ENCODE results near the gene TESPA1. TPM values are rescaled to one million over a fixed set of nuclear protein-coding genes. Genes with fewer than 3 reads are reported as not detected.

The TESPA1 gene
- polyA plus RNA-seq, 1 donor from 2014 or later: not detected

DNA sequence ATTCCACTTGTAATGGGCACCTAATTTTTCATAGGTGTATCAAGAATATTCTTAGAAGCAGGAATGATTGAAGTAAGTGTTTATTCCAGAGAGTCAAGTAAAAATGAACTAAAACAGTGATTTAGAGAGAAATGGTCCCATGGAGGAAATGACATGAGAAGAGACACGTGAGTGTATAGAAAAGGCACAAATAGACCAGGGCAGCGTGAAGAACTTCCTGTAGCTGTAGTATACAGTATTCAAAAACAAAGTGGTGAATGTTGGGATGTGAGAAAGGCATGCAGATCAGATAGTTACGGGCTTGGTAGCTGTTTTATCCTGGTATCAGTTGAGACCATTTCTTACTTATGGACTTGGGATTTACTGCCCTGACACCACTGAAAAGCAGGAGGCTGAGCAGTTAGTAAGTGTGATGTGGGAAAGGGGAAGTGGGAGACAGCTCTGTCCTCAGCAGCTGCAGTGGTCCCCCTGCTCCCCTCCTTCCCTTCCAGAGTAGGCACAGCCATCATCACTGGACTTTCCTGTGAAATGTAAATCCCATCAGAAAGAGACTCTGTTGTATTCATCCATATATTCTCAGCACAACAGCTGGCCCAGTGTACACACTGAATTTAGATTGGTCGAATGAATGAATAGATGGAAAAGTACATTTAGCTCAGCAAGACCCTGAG is 16.8 kb upstream of the TESPA1 start:
- no peak overlapping the region for H3K9ac ChIP-seq (ENCODE audit: low read length)
- H3K9me2 ChIP-seq (ENCODE audit: insufficient read depth, low read length): no peaks in the 10 kb centered on the region
- no peak overlapping the region for H3K4me2 ChIP-seq (ENCODE audit: low read length)
- H3K79me2 ChIP-seq (replicated peaks; ENCODE audit: insufficient read depth, low read length): no peaks in the 10 kb centered on the region
- H2AFZ ChIP-seq (ENCODE audit: low read depth, low read length): no peak overlapping the region
- H3K4me3 ChIP-seq (ENCODE audit: low read length): no peak overlapping the region
- H3F3A ChIP-seq (ENCODE audit: insufficient read depth, low read length, poor library complexity, severe bottlenecking): no peaks in the 10 kb centered on the region
- H3K36me3 ChIP-seq (ENCODE audit: insufficient read depth, low read length): no peaks in the 10 kb centered on the region
- H3K27me3 ChIP-seq (ENCODE audit: insufficient read depth, low read depth, low read length): no peaks in the 10 kb centered on the region
- no peak for TF ChIP-seq EP300 (conservative IDR thresholded peaks at IDR 0.05; ENCODE audit: poor library complexity, severe bottlenecking)
- TF ChIP-seq TAF1 (IDR thresholded peaks at IDR 0.05; ENCODE audit: low read depth): no peak
- H3K27ac ChIP-seq (ENCODE audit: low read length): no peak overlapping the region
- H3K9me3 ChIP-seq (ENCODE audit: low read length): no peaks in the 10 kb centered on the region
- no peaks in the 10 kb centered on the region for H4K20me1 ChIP-seq (ENCODE audit: insufficient read depth)

DNA sequence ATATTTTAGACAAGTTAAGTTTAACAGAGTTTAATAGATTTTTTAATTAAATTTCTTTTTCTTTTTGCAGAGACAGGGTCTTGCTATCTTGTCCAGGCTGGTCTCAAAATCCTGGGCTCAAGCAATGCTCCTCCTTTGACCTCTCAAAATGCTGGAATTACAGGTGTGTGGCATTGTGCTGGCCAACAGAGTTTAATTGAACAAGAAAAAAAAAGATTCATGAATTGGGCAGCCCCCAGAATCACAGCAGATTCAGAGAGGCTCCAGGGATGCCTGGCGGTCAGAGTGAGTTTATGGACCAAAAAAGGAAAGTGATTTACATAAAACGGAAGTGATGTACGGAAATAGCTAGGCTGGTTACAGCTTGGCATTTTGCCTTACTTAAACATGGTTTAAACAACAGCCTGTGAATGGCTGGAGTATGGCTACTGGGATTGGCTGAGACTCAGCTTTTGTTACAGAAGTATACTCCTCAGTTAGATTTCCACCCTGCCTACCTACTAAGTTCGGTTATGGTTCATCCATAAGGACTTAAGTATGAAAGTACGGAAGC is 14.5 kb upstream of the TESPA1 start:
- Histone ChIP-seq H3K4me3 (ENCODE audit: low read length) (no peak overlapping the region), H3K36me3 (ENCODE audit: insufficient read depth, low read length) (no peaks in the 10 kb centered on the region), H3K27me3 (ENCODE audit: insufficient read depth, low read depth, low read length) (no peaks in the 10 kb centered on the region), H4K20me1 (ENCODE audit: insufficient read depth) (no peaks in the 10 kb centered on the region), H3K27ac (ENCODE audit: low read length) (no peak overlapping the region), H3F3A (ENCODE audit: insufficient read depth, low read length, poor library complexity, severe bottlenecking) (no peaks in the 10 kb centered on the region), H3K9me3 (ENCODE audit: low read length) (no peaks in the 10 kb centered on the region), H3K4me2 (ENCODE audit: low read length) (no peak overlapping the region), H3K9ac (ENCODE audit: low read length) (no peak overlapping the region), H2AFZ (ENCODE audit: low read depth, low read length) (no peak overlapping the region), H3K79me2 (replicated peaks; ENCODE audit: insufficient read depth, low read length) (no peaks in the 10 kb centered on the region), H3K9me2 (ENCODE audit: insufficient read depth, low read length) (no peaks in the 10 kb centered on the region)
- TF ChIP-seq EP300 (conservative IDR thresholded peaks at IDR 0.05; ENCODE audit: poor library complexity, severe bottlenecking) (no peak), RAD21 (conservative IDR thresholded peaks at IDR 0.05) (no peak), MXI1 (conservative IDR thresholded peaks at IDR 0.05; ENCODE audit: poor library complexity, severe bottlenecking) (no peak), SMC3 (conservative IDR thresholded peaks at IDR 0.05; ENCODE audit: poor library complexity) (no peak), CTCF (IDR thresholded peaks at IDR 0.05; ENCODE audit: poor library complexity, severe bottlenecking) (no peak), POLR2AphosphoS5 (IDR thresholded peaks at IDR 0.05) (no peak), EZH2 (IDR thresholded peaks at IDR 0.05; ENCODE audit: borderline replicate concordance, insufficient read depth, low read length, poor library complexity, severe bottlenecking) (no peak), REST (IDR thresholded peaks at IDR 0.05; ENCODE audit: borderline replicate concordance) (no peak)

Measured in neural cell (in vitro differentiated cells).